Effector memory CD4-positive, alpha-beta T cell (primary cell): ENCODE results near the gene KCNMB1.

Source experiments
- DNase-seq, 3 donors: peaks; one replicate each; pipeline ENCODE4 v3.0.0-alpha.2; 2020
- H3K27ac ChIP-seq: 2 replicates; pipeline ENCODE4 v1.7.0; 2013; ENCODE audit warnings: mild to moderate bottlenecking, low read length, moderate library complexity; ENCODE audit not compliant: insufficient read depth, poor library complexity, severe bottlenecking
- H3K27me3 ChIP-seq: replicated peaks from 2 replicates; pipeline ENCODE4 v1.7.0; 2013; ENCODE audit warnings: mild to moderate bottlenecking, low read length; ENCODE audit not compliant: insufficient read depth, control insufficient read depth, poor library complexity, severe bottlenecking
- H3K36me3 ChIP-seq: 2 replicates; pipeline ENCODE4 v1.7.0; 2013; ENCODE audit warnings: mild to moderate bottlenecking, low read length, moderate library complexity; ENCODE audit not compliant: control insufficient read depth, insufficient read depth
- H3K4me1 ChIP-seq: 2 replicates; pipeline ENCODE4 v1.7.0; 2013; ENCODE audit warnings: low read length, mild to moderate bottlenecking; ENCODE audit not compliant: control insufficient read depth, insufficient read depth, poor library complexity, severe bottlenecking
- H3K4me3 ChIP-seq: 2 replicates; pipeline ENCODE4 v1.7.0; 2013; ENCODE audit warnings: low read length, low read depth, mild to moderate bottlenecking; ENCODE audit not compliant: insufficient read depth, poor library complexity, severe bottlenecking
- H3K9me3 ChIP-seq: 2 replicates; pipeline ENCODE4 v1.7.0; 2013; ENCODE audit warnings: mild to moderate bottlenecking, low read length, moderate library complexity; ENCODE audit not compliant: control insufficient read depth

The KCNMB1 gene

DNA sequence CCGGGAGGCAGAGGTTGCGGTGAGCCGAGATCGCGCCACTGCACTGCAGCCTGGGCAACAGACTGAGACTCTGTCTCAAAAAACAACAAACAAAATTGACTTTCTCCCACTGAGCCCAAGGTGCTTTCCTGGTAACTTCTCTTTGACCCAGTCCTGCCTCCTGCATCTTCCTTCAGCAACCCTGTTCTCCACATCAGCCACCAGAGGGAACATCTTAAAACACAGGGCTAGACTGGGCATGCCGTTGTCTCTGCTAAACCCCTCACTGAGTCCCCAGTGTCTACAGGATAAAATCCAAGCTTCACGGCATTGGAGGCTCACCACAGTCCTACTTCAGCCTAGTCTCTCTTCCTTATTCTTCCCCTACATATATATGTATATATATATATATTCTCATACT, 39.8 kb upstream of the KCNMB1 start:
- H3K4me1 ChIP-seq, result no peaks in the 10 kb centered on the region
- no peaks in the 10 kb centered on the region for H3K36me3 ChIP-seq
- no peak for DNase-seq
- no peak overlapping the region for H3K27ac ChIP-seq
- H3K4me3 ChIP-seq, result no peak overlapping the region
- H3K9me3 ChIP-seq, result no peaks in the 10 kb centered on the region
- H3K27me3 ChIP-seq, result no peaks in the 10 kb centered on the region

GRCh38 chr5:170427672-170428236, 38.6 kb upstream of the KCNMB1 start:
- no peaks in the 10 kb centered on the region for H3K36me3 ChIP-seq
- H3K4me3 ChIP-seq, result no peak overlapping the region
- H3K27ac ChIP-seq, result no peak overlapping the region
- no peaks in the 10 kb centered on the region for H3K27me3 ChIP-seq
- H3K4me1 ChIP-seq, result no peaks in the 10 kb centered on the region
- H3K9me3 ChIP-seq, result no peaks in the 10 kb centered on the region
- no peak for DNase-seq

DNA sequence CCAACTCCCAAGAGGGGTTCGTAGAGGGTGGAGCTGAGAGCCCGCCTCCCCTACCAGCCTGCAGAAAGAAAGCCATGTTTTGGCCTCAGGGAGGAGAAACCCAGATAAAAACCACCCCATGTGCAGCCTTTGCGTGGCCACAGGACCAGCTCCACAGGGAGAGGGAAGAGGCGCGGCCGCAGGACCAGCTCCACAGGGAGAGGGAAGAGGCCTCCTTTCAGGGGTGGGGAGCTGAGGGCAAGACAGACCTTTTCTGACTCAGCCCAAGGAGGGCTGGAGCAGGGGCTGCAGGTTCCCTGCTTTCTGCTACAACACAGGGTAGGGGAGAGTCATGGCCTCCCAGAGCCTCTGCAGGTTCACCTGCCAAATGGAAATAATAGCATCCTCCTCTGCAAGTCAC, 37.6 kb upstream of the KCNMB1 start:
- Histone ChIP-seq H3K4me3 (no peak overlapping the region), H3K27me3 (no peaks in the 10 kb centered on the region), H3K36me3 (no peaks in the 10 kb centered on the region), H3K27ac (no peak overlapping the region), H3K4me1 (no peaks in the 10 kb centered on the region), H3K9me3 (no peaks in the 10 kb centered on the region)
- no peak for DNase-seq

DNA sequence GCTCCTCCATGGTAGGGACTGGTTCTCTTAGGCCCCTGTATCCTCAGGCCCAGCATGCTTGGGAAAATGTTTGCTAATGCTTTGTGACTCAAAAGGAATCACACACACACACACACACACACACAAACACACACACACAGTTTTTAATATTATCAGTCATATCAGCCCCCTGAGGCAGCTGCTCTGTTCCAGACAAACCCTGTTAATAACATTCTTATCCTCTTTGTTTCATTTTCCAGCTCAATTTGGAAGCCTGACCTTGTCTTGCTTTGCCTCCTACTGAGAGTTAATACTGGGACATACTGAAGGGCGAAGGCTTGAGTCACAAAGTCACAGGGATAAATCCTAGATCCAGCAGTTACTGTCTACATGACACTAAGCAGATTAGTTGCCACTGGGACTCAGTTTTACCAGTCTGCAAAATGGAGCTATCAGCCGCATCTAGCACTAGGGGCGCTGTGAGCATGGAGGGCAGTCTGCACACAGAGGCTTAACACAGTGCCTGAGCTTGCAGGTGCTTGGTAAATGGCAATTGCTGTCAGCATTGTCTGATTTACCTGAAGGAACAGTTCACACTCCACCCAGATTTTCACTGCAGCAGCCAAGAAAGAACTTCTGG, 37.1 kb upstream of the KCNMB1 start:
- Histone ChIP-seq H3K27ac (no peak overlapping the region), H3K9me3 (no peaks in the 10 kb centered on the region), H3K27me3 (no peaks in the 10 kb centered on the region), H3K4me1 (no peaks in the 10 kb centered on the region), H3K4me3 (no peak overlapping the region), H3K36me3 (no peaks in the 10 kb centered on the region)
- no peak for DNase-seq

GRCh38 chr5:170425731-170426130, 36.6 kb upstream of the KCNMB1 start:
- DNase-seq, result no peak
- Histone ChIP-seq H3K4me1 (no peaks in the 10 kb centered on the region), H3K27ac (no peak overlapping the region), H3K27me3 (no peaks in the 10 kb centered on the region), H3K36me3 (no peaks in the 10 kb centered on the region), H3K9me3 (no peaks in the 10 kb centered on the region), H3K4me3 (no peak overlapping the region)

DNA sequence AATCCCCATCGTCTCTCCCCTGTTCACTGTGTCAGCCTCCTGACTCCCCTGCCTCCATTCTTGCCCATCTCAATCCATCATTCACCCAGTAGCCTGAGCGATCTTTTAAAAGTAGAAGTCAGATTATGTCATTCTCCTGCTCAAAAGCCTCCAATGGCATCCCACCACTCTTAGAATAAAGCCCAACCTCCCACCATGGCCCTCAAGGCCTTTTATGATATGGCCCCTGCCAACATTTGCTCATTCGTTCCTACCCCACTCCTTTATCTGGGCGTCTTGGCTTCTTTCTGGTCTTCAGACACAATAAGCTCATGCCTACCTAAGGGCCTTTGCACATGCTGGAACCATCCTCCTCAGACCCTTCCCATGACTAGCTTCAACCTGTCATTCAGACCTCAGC, 35.5 kb upstream of the KCNMB1 start:
- Histone ChIP-seq H3K27me3 (no peaks in the 10 kb centered on the region), H3K4me1 (no peaks in the 10 kb centered on the region), H3K27ac (no peak overlapping the region), H3K36me3 (no peaks in the 10 kb centered on the region), H3K9me3 (no peaks in the 10 kb centered on the region), H3K4me3 (no peak overlapping the region)
- DNase-seq, result no peak

GRCh38 chr5:170423692-170424091, 34.5 kb upstream of the KCNMB1 start:
- DNase-seq, result no peak
- Histone ChIP-seq H3K36me3 (no peaks in the 10 kb centered on the region), H3K4me1 (no peaks in the 10 kb centered on the region), H3K9me3 (no peaks in the 10 kb centered on the region), H3K27me3 (no peaks in the 10 kb centered on the region), H3K27ac (no peak overlapping the region), H3K4me3 (no peak overlapping the region)

GRCh38 chr5:170421826-170422225, 32.7 kb upstream of the KCNMB1 start:
- H3K4me1 ChIP-seq, result no peaks in the 10 kb centered on the region
- H3K9me3 ChIP-seq, result no peaks in the 10 kb centered on the region
- no peak overlapping the region for H3K27ac ChIP-seq
- no peaks in the 10 kb centered on the region for H3K36me3 ChIP-seq
- no peaks in the 10 kb centered on the region for H3K27me3 ChIP-seq
- DNase-seq, result no peak
- no peak overlapping the region for H3K4me3 ChIP-seq

GRCh38 chr5:170420806-170421412, 31.7 kb upstream of the KCNMB1 start:
- Histone ChIP-seq H3K4me1 (peaks cover 7% of the 10 kb centered on the region), H3K4me3 (no peak overlapping the region), H3K36me3 (no peaks in the 10 kb centered on the region), H3K27me3 (no peaks in the 10 kb centered on the region), H3K9me3 (no peaks in the 10 kb centered on the region), H3K27ac (no peak overlapping the region)
- DNase-seq, result peak in 2 of 3 donors; percentile 5 to 33

DNA sequence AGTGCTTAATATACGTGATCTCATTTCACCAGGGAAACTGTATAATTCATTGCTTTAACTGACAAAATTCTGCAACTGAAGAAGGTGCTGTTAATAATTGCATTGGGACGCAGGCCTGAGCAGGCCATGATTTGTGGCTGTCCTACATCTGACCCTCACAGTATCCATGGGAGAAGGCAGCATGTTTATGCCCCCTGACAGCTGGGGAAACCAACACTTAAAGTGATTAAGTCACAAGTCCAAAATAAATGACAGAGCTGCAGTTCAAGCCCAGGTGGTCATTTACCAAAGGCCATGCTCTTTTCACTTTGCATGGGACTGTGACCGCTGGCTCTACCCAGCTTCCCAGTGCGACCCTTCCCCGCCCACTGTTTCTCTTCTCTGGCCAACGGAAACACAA, 30.5 kb upstream of the KCNMB1 start:
- peaks cover 7% of the 10 kb centered on the region for H3K4me1 ChIP-seq
- no peaks in the 10 kb centered on the region for H3K36me3 ChIP-seq
- H3K27me3 ChIP-seq, result no peaks in the 10 kb centered on the region

More for the DNA sequence above, 30.5 kb upstream of the KCNMB1 start:
- no peaks in the 10 kb centered on the region for H3K9me3 ChIP-seq
- no peak overlapping the region for H3K27ac ChIP-seq
- no peak overlapping the region for H3K4me3 ChIP-seq
- DNase-seq, result no peak
